Heart left ventricle (tissue), 13 donors: ENCODE data around the gene OR52W1.

Experiments used
- POLR2A ChIP-seq, 2 donors: fragments of 450-650 bp; IDR thresholded peaks; one replicate each; pipeline ENCODE4 v1.6.1; 2017; ENCODE audit warnings: antibody characterized with exemption in 2 of 2, mild to moderate bottlenecking in 2 of 2, moderate library complexity in 2 of 2
- TF ChIP-seq, protein P1 (sequence below), 12 donors: fragments of 200-600 bp; sonication (generic) in 4 of 12; IDR thresholded peaks; one replicate each; pipeline versions ENCODE4 v1.5.0 to v1.8.0; 2018 to 2022; ENCODE audit warnings: antibody characterized with exemption in 12 of 12, mild to moderate bottlenecking in 5 of 12
- donor health status: ischemic (EF 13 %, LVEDD 7.1; RV severe dilation, severe dysfunction).
- donor health status: DM: no; HTN: yes; CAD: no.
- donor health status: DM: no; HTN: no; CAD: no.
- donor health status: ischemic (EF 25% LVEDD 6.9; RV normal size, moderate dysfunction).
- donor health status: ischemic (EF 25% LVEDD 5.7; RV mildly dilated, moderate dysfunction).
- donor health status: ischemic (EF 35%, LVEDD 5.7; RV mildly dilated, moderate dysfunction).
- donor health status: nonischemic (EF 11% LVEDD 7.7; RV severe dilation, severe dysfunction).
- donor health status: DM: yes; HTN: yes; CAD: no.
- donor health status: PGD.
- donor health status: ischemic (EF 29% LVEDD 5.4; RV normal size, mild dysfunction).
- donor health status: nonischemic (EF 23%, LVEDD 6.1; RV moderate dilation, normal function).

DNA sequence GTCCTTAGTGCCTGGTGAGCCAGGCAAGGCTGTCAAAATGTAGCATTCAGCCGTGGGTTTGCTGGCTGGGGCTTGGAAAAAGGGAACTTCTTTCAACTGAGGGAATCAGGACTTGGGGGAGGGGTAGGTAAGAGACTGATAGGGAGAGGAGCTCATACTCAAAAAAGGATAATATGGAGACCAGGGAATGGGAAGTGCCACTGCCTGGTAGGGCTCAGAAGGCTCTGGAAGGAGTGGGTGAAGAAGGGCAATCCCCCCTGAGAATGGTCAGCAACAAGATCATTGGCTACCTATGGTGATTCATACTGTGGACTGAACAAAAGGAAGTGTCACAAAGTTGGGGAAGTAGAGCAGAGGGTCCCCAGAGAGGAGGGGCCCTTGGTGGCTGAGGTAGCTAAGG, 41.8 kb downstream of the OR52W1 start:
- TF ChIP-seq, protein P1, sequence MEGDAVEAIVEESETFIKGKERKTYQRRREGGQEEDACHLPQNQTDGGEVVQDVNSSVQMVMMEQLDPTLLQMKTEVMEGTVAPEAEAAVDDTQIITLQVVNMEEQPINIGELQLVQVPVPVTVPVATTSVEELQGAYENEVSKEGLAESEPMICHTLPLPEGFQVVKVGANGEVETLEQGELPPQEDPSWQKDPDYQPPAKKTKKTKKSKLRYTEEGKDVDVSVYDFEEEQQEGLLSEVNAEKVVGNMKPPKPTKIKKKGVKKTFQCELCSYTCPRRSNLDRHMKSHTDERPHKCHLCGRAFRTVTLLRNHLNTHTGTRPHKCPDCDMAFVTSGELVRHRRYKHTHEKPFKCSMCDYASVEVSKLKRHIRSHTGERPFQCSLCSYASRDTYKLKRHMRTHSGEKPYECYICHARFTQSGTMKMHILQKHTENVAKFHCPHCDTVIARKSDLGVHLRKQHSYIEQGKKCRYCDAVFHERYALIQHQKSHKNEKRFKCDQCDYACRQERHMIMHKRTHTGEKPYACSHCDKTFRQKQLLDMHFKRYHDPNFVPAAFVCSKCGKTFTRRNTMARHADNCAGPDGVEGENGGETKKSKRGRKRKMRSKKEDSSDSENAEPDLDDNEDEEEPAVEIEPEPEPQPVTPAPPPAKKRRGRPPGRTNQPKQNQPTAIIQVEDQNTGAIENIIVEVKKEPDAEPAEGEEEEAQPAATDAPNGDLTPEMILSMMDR (IDR thresholded peaks at IDR 0.05) = no peak
- no peak for TF ChIP-seq POLR2A (IDR thresholded peaks at IDR 0.05)
